Measurements from ENCODE around the gene ALDH1A2.
"Not testable (repeated sequence)": the region's sequence is repeated elsewhere in the genome, so short reads cannot be mapped to it uniquely, and the experiment has no call there.

The ALDH1A2 gene

GRCh38 chr15:58065445-58066041 lies at the start of gene ALDH1A2:
ALDH1A2 (minus strand) TSS chr15:58065711; CDS start chr15:58065650, 61 bp downstream.
- DNase-seq: no peak

- no peak for DNase-seq
These were observed 49.3 kb upstream of the ALDH1A2 start for GRCh38 chr15:58114812-58115211.

GRCh38 chr15:58114388-58114787 lies 48.9 kb upstream of the ALDH1A2 start:
- DNase-seq: no peak

- not testable (repeated sequence) for DNase-seq
These were observed 47.8 kb upstream of the ALDH1A2 start for GRCh38 chr15:58113358-58113757.

GRCh38 chr15:58111718-58112104 lies 46.2 kb upstream of the ALDH1A2 start:
- no peak for DNase-seq

- DNase-seq: no peak
These were observed 45.6 kb upstream of the ALDH1A2 start for GRCh38 chr15:58110999-58111717.

GRCh38 chr15:58109419-58109818 lies 43.9 kb upstream of the ALDH1A2 start:
- no peak for DNase-seq

- DNase-seq: no peak
These were observed 42.6 kb upstream of the ALDH1A2 start for GRCh38 chr15:58108117-58108516.

- DNase-seq: no peak
These were observed 38.0 kb upstream of the ALDH1A2 start for GRCh38 chr15:58103482-58103881.

GRCh38 chr15:58096529-58097084 lies 31.1 kb upstream of the ALDH1A2 start:
- DNase-seq: no peak

GRCh38 chr15:58095415-58095814 lies 29.9 kb upstream of the ALDH1A2 start:
- DNase-seq: no peak

GRCh38 chr15:58087871-58088270 lies 22.4 kb upstream of the ALDH1A2 start:
- no peak for DNase-seq

- DNase-seq: no peak
These were observed 21.0 kb upstream of the ALDH1A2 start for GRCh38 chr15:58086491-58086890.

- DNase-seq: no peak
These were observed 18.0 kb upstream of the ALDH1A2 start for GRCh38 chr15:58083526-58083925.

GRCh38 chr15:58081891-58082290 lies 16.4 kb upstream of the ALDH1A2 start:
- no peak for DNase-seq

GRCh38 chr15:58081456-58081855 lies 15.9 kb upstream of the ALDH1A2 start:
- no peak for DNase-seq

- DNase-seq: not testable (repeated sequence)
These were observed 15.4 kb upstream of the ALDH1A2 start for GRCh38 chr15:58080959-58081358.

- no peak for DNase-seq
These were observed 14.9 kb upstream of the ALDH1A2 start for GRCh38 chr15:58080398-58080797.

GRCh38 chr15:58078591-58078990 lies 13.1 kb upstream of the ALDH1A2 start:
- DNase-seq: no peak

GRCh38 chr15:58077427-58077826 lies 11.9 kb upstream of the ALDH1A2 start:
- DNase-seq: no peak

- no peak for DNase-seq
These were observed 8.9 kb upstream of the ALDH1A2 start for GRCh38 chr15:58074452-58074851.

GRCh38 chr15:58070801-58071418 lies 5.4 kb upstream of the ALDH1A2 start:
- DNase-seq: no peak

GRCh38 chr15:58069008-58069407 lies 3.5 kb upstream of the ALDH1A2 start:
- no peak for DNase-seq

Data from NCI-H2107 (cell line).